Thyroid gland (tissue), 4 donors: ENCODE results near the gene INAFM2. TPM values are rescaled to one million over a fixed set of nuclear protein-coding genes. Genes with fewer than 3 reads are reported as not detected.
A peak's percentile ranks its signal among the peaks of the same experiment; 100 is the strongest.

ENCODE experiments used
- DNase-seq, 2 donors: peaks; one replicate each; pipeline ENCODE4 v3.0.0-alpha.2; 2019
- H3K27ac ChIP-seq, 3 donors: fragments of 200-600 bp; sonication (generic); 1 replicate in 2 of 3; 2 replicates in 1 of 3; pipeline ENCODE4 v1.5.1; 2016 to 2019; ENCODE audit warnings: mild to moderate bottlenecking in 1 of 3, moderate library complexity in 1 of 3
- H3K27me3 ChIP-seq: fragments of 200-600 bp; sonication (generic); one replicate; pipeline ENCODE4 v1.5.1; 2019
- H3K36me3 ChIP-seq, 2 donors: fragments of 200-600 bp; sonication (generic); one replicate each; pipeline ENCODE4 v1.5.1; 2016 to 2019
- H3K4me1 ChIP-seq, 2 donors: fragments of 200-600 bp; sonication (generic); one replicate each; pipeline ENCODE4 v1.5.1; 2017 to 2019
- H3K4me3 ChIP-seq, 3 donors: fragments of 200-600 bp; sonication (generic); replicated peaks in 1 of 3; 1 replicate in 2 of 3; 2 replicates in 1 of 3; pipeline ENCODE4 v1.5.1; 2016; ENCODE audit warnings: mild to moderate bottlenecking in 1 of 3
- H3K9me3 ChIP-seq: fragments of 200-600 bp; sonication (generic); one replicate; pipeline ENCODE4 v1.5.1; 2017
- CTCF ChIP-seq, 6 experiments: fragments of 200-600 bp in 3 of 6; fragments of 450-650 bp in 3 of 6; sonication (generic) in 3 of 6; IDR thresholded peaks; one replicate each; pipeline ENCODE4 v1.5.1; 2016 to 2019; ENCODE audit warnings: antibody characterized with exemption in 6 of 6, mild to moderate bottlenecking in 2 of 6, inconsistent platforms in 1 of 6, moderate library complexity in 1 of 6
- POLR2A ChIP-seq, 2 donors: fragments of 450-650 bp; IDR thresholded peaks; one replicate each; pipeline ENCODE4 v1.6.1; 2017; ENCODE audit warnings: antibody characterized with exemption in 2 of 2, mild to moderate bottlenecking in 2 of 2, moderate library complexity in 1 of 2
- WGBS, 2 donors: methylation state at CpG; one replicate each; pipeline ENCODE4 v1.1.5; 2017; 5-methylcytosine and 5-hydroxymethylcytosine counted together
- intact Hi-C: fragments of 100-400 bp; cut with DNase I; formaldehyde crosslinking; loops from one replicate; pipeline ENCODE4 v1.15.1; 2023
- total RNA-seq, 4 donors: library from RNA; depleted of rRNA; stranded (reverse); fragments of >200 nt; gene quantifications; one replicate each; pipeline ENCODE4 v1.2.3, GENCODE V29; 2016

The INAFM2 gene
- total RNA-seq = 10 to 100 TPM; 47.5 to 86.9 (median 63.8) TPM

- Histone ChIP-seq H3K27ac (peak within 1 kb of the TSS; percentile 56 to 99 (median 99)), H3K27me3 (no peaks in the 10 kb centered on the region), H3K4me1 (peaks cover 44 to 47% of the 10 kb centered on the region in 2 donors), H3K36me3 (no peaks in the 10 kb centered on the region), H3K4me3 (peak within 1 kb of the TSS; percentile 42 to 64 (median 59)), H3K9me3 (no peaks in the 10 kb centered on the region)
- intact Hi-C loops = loop anchor here (5.0 kb wide), 2 partner anchors 36 to 44 kb away; no protein-coding TSS in a partner anchor
- peak; percentile 52 to 87 (median 62) for TF ChIP-seq CTCF (IDR thresholded peaks at IDR 0.05)
- TF ChIP-seq POLR2A (IDR thresholded peaks at IDR 0.05) = peak; percentile 84 to 98
- WGBS, 2 donors = 0% methylated on average over 33 of the region's 103 CpGs
- DNase-seq = peak; percentile 96 to 97
Measured at GRCh38 chr15:40323239-40323952, at the start of gene INAFM2. INAFM2 (plus strand) TSS chr15:40323692; CDS start chr15:40324056, 364 bp downstream.

GRCh38 chr15:40274350-40275274 is 48.9 kb upstream of the INAFM2 start:
- peaks cover 7 to 31% of the 10 kb centered on the region in 2 donors for H3K4me1 ChIP-seq
- intact Hi-C loops = loop anchor here (5.0 kb wide), 1 partner anchor 227 kb away; no protein-coding TSS in a partner anchor
- peak; percentile 73 to 84 for DNase-seq
- no peaks in the 10 kb centered on the region for H3K27me3 ChIP-seq
- H3K27ac ChIP-seq = no peak overlapping the region
- peaks cover 3 to 6% of the 10 kb centered on the region in 2 donors for H3K36me3 ChIP-seq
- no peak overlapping the region for H3K4me3 ChIP-seq
- 42 to 44% methylated on average over 19 to 20 of the region's 26 CpGs for WGBS, 2 donors
- no peaks in the 10 kb centered on the region for H3K9me3 ChIP-seq
- TF ChIP-seq POLR2A (IDR thresholded peaks at IDR 0.05) = no peak
- peak; percentile 99 to 100 (median 100) for TF ChIP-seq CTCF (IDR thresholded peaks at IDR 0.05)

- TF ChIP-seq CTCF (IDR thresholded peaks at IDR 0.05) (no peak), POLR2A (IDR thresholded peaks at IDR 0.05) (no peak)
- no peaks in the 10 kb centered on the region for H3K9me3 ChIP-seq
- intact Hi-C loops = no loop called here
- peaks cover 7 to 27% of the 10 kb centered on the region in 2 donors for H3K4me1 ChIP-seq
- peaks cover 3% of the 10 kb centered on the region for H3K27me3 ChIP-seq
- H3K36me3 ChIP-seq = peaks cover 3 to 6% of the 10 kb centered on the region in 2 donors
- 84 to 91% methylated on average over 5 of the region's 5 CpGs for WGBS, 2 donors
- no peak overlapping the region for H3K27ac ChIP-seq
- no peak for DNase-seq
- H3K4me3 ChIP-seq = no peak overlapping the region
Measured at GRCh38 chr15:40275523-40275922, 48.0 kb upstream of the INAFM2 start.

- peaks cover 7% of the 10 kb centered on the region for H3K27me3 ChIP-seq
- no peak for TF ChIP-seq CTCF (IDR thresholded peaks at IDR 0.05)
- no peak for TF ChIP-seq POLR2A (IDR thresholded peaks at IDR 0.05)
- intact Hi-C loops = no loop called here
- H3K4me3 ChIP-seq = no peak overlapping the region
- 93 to 95% methylated on average over 6 to 7 of the region's 7 CpGs for WGBS, 2 donors
- peaks cover 3 to 6% of the 10 kb centered on the region in 2 donors for H3K36me3 ChIP-seq
- peaks cover 7 to 23% of the 10 kb centered on the region in 2 donors for H3K4me1 ChIP-seq
- no peaks in the 10 kb centered on the region for H3K9me3 ChIP-seq
- no peak overlapping the region for H3K27ac ChIP-seq
- no peak for DNase-seq
Measured at GRCh38 chr15:40275954-40276353, 47.5 kb upstream of the INAFM2 start.
